ENCODE data around the gene UGT3A1. TPM values are rescaled to one million over a fixed set of nuclear protein-coding genes. Genes with fewer than 3 reads are reported as not detected.

The UGT3A1 gene
- total RNA-seq, 1 donor from 2014 or later: 0.82 TPM

GRCh38 chr5:35921930-35922329 lies 69.3 kb downstream of the UGT3A1 start:
- H3K4me3 Mint-ChIP-seq: no peak overlapping the region
- no peak for DNase-seq (ENCODE audit: extremely low spot score, unreplicated experiment)
- H3K27ac Mint-ChIP-seq: no peak overlapping the region
- peaks cover 62% of the 10 kb centered on the region for H3K27me3 Mint-ChIP-seq
- no peak for TF ChIP-seq CTCF (conservative IDR thresholded peaks at IDR 0.05)
- H3K36me3 Mint-ChIP-seq: no peaks in the 10 kb centered on the region
- H3K4me1 Mint-ChIP-seq (ENCODE audit: unreplicated experiment): peaks cover 10% of the 10 kb centered on the region
- H3K9me3 Mint-ChIP-seq: no peaks in the 10 kb centered on the region

DNA sequence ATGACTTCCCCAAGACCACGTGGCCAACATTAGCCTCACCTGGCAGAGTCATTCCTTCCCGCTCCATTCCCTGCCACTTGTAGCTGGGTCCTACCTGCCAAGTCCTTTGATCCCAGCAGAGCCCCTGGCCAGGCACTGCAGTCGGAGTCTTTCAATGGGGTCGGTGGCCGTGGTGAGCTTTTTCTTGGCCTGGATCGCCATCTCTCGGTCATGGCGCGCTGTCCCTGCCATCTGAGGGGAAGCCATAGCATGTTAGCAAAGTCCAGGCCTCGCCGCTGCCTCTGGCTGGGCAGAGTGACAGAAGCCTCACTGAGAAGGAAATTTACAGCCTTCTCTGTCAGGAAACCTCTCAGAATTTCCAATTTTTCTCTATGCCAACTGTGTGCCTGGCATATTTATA lies 70.3 kb downstream of the UGT3A1 start:
- Mint-ChIP-seq H3K4me3 (no peak overlapping the region), H3K27ac (no peak overlapping the region), H3K36me3 (no peaks in the 10 kb centered on the region), H3K27me3 (peaks cover 52% of the 10 kb centered on the region), H3K4me1 (ENCODE audit: unreplicated experiment) (peaks cover 4% of the 10 kb centered on the region), H3K9me3 (no peaks in the 10 kb centered on the region)
- TF ChIP-seq CTCF (conservative IDR thresholded peaks at IDR 0.05): peak; percentile 58
- no peak for DNase-seq (ENCODE audit: extremely low spot score, unreplicated experiment)

- H3K27ac Mint-ChIP-seq: no peak overlapping the region
- no peak overlapping the region for H3K4me3 Mint-ChIP-seq
- TF ChIP-seq CTCF (conservative IDR thresholded peaks at IDR 0.05): no peak
- no peaks in the 10 kb centered on the region for H3K36me3 Mint-ChIP-seq
- H3K27me3 Mint-ChIP-seq: peaks cover 37% of the 10 kb centered on the region
- no peak for DNase-seq (ENCODE audit: extremely low spot score, unreplicated experiment)
- no peaks in the 10 kb centered on the region for H3K4me1 Mint-ChIP-seq (ENCODE audit: unreplicated experiment)
- no peaks in the 10 kb centered on the region for H3K9me3 Mint-ChIP-seq
Measured at GRCh38 chr5:35919191-35919590, 72.0 kb downstream of the UGT3A1 start.

DNA sequence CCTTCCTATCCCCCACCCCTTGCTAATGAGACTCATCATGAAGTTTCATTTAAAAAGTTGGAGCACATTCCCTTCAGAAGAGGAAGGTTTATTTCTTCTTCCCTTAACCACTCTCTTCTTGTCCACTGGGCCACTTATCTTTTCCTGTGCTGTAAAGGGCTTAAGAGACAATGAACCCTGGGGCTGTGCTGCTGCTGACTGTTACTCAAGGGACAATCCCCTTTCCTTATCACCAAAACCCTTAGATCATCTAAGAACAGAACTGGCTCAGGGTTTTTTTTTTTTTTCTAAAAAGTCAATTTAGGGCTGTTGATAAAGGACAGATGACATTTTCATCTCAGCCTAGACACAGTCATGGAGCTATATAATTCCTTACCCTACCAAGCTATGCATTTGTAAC lies 82.4 kb downstream of the UGT3A1 start:
- H3K27me3 Mint-ChIP-seq: no peaks in the 10 kb centered on the region
- no peaks in the 10 kb centered on the region for H3K4me1 Mint-ChIP-seq (ENCODE audit: unreplicated experiment)
- DNase-seq (ENCODE audit: extremely low spot score, unreplicated experiment): no peak
- TF ChIP-seq CTCF (conservative IDR thresholded peaks at IDR 0.05): no peak
- H3K27ac Mint-ChIP-seq: no peak overlapping the region
- H3K9me3 Mint-ChIP-seq: peaks cover 6% of the 10 kb centered on the region
- no peak overlapping the region for H3K4me3 Mint-ChIP-seq
- H3K36me3 Mint-ChIP-seq: no peaks in the 10 kb centered on the region

DNA sequence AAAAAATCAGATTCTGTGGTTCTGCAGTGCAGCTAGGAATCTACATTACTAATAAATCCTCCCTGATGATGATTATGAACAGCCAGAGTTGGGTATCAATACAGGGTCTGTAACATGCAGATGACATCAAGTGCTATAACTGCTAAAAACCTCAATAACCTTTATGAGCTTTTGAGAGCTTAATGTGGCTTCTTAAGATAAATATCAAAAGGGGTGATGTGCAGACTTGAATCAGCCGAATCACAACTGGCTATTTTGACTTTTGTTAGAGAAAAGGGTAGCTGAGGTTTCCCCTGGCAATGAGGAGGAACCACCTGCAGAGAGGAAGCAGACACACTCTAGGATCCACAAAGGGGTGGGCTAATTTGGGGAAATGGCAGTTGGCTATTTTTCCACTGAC lies 83.0 kb downstream of the UGT3A1 start:
- Mint-ChIP-seq H3K36me3 (no peaks in the 10 kb centered on the region), H3K4me3 (no peak overlapping the region), H3K9me3 (peaks cover 6% of the 10 kb centered on the region), H3K4me1 (ENCODE audit: unreplicated experiment) (no peaks in the 10 kb centered on the region), H3K27me3 (no peaks in the 10 kb centered on the region), H3K27ac (no peak overlapping the region)
- TF ChIP-seq CTCF (conservative IDR thresholded peaks at IDR 0.05): no peak
- no peak for DNase-seq (ENCODE audit: extremely low spot score, unreplicated experiment)

Data from type B pancreatic cell (in vitro differentiated cells).